Prostate gland (tissue), 2 donors: Measurements from ENCODE around the gene KIF5B.

Source experiments
- CTCF ChIP-seq, 4 experiments: fragments of 200-600 bp in 2 of 4; fragments of 450-650 bp in 2 of 4; sonication (generic) in 2 of 4; IDR thresholded peaks; 1 replicate in 3 of 4; 2 replicates in 1 of 4; pipeline ENCODE4 v1.5.1; 2016 to 2019; ENCODE audit warnings: antibody characterized with exemption in 4 of 4, mild to moderate bottlenecking in 2 of 4, moderate library complexity in 2 of 4
- POLR2AphosphoS5 ChIP-seq: sonication (generic); formaldehyde crosslinking; IDR thresholded peaks from one replicate; pipeline ENCODE4 v1.6.1; 2017; ENCODE audit warnings: antibody characterized with exemption

DNA sequence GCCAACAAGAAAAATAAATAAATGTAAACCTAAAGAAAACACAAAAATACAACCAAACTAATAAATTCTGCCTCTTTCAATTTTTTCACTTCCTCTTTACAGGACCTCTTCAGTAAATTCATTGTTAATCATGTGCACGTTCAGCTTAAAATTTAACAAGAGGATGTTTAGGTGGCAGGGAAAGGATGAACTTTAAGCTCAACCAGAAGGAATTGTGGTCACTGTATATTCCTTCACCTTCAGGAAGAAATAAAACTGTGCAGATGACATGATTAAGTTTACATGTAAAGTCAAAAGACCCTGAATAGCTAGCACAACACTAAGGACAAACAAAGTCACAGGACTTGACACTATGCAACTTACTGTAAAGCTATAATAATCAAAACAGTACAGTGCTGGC, 33.0 kb downstream of the KIF5B start:
- TF ChIP-seq POLR2AphosphoS5 = no peak
- TF ChIP-seq CTCF (IDR thresholded peaks at IDR 0.05) = no peak
